GM18873 (cell line): ENCODE measurements around the gene PARP3.
A peak's percentile ranks its signal among the peaks of the same experiment; 100 is the strongest.
"Not testable (repeated sequence)": the region's sequence is repeated elsewhere in the genome, so short reads cannot be mapped to it uniquely, and the experiment has no call there.

Experiments used
- ATAC-seq: cut with Tn5 transposase; IDR thresholded peaks from one replicate; pipeline ENCODE4 v1.9.1; 2021; ENCODE audit warnings: mild to moderate bottlenecking, moderate library complexity, moderate number of reproducible peaks; ENCODE audit not compliant: unreplicated experiment, low FRiP score

The PARP3 gene

GRCh38 chr3:51941798-51942602, at the start of gene PARP3, which contains the start of gene RRP9:
Gene PARP3 (plus strand): TSS chr3:51942363. CDS start chr3:51943356, 993 bp downstream.
Gene RRP9 (minus strand): TSS chr3:51941904. CDS start chr3:51941867, 37 bp downstream.
- ATAC-seq = peak; percentile 87

GRCh38 chr3:51894391-51894790, 47.8 kb upstream of the PARP3 start:
- no peak for ATAC-seq

- no peak for ATAC-seq
Observed at GRCh38 chr3:51894939-51895338, 47.2 kb upstream of the PARP3 start.

GRCh38 chr3:51896607-51897305, 45.4 kb upstream of the PARP3 start:
- no peak for ATAC-seq

- ATAC-seq = no peak
Observed at GRCh38 chr3:51897391-51897790, 44.8 kb upstream of the PARP3 start.

GRCh38 chr3:51900043-51900442, 42.1 kb upstream of the PARP3 start:
- not testable (repeated sequence) for ATAC-seq

GRCh38 chr3:51902361-51902760, 39.8 kb upstream of the PARP3 start:
- not testable (repeated sequence) for ATAC-seq

GRCh38 chr3:51904034-51904823, 37.9 kb upstream of the PARP3 start:
- ATAC-seq = no peak

GRCh38 chr3:51908026-51908425, 34.1 kb upstream of the PARP3 start:
- ATAC-seq = no peak

GRCh38 chr3:51916418-51916817, 25.7 kb upstream of the PARP3 start:
- ATAC-seq = no peak

- no peak for ATAC-seq
Observed at GRCh38 chr3:51921081-51921578, 21.0 kb upstream of the PARP3 start.

- ATAC-seq = no peak
Observed at GRCh38 chr3:51927061-51927977, 14.8 kb upstream of the PARP3 start.

- ATAC-seq = no peak
Observed at GRCh38 chr3:51928438-51928837, 13.7 kb upstream of the PARP3 start.

- ATAC-seq = not testable (repeated sequence)
Observed at GRCh38 chr3:51928981-51929380, 13.2 kb upstream of the PARP3 start.

GRCh38 chr3:51929420-51930003, 12.7 kb upstream of the PARP3 start:
- no peak for ATAC-seq

- ATAC-seq = no peak
Observed at GRCh38 chr3:51930439-51930838, 11.7 kb upstream of the PARP3 start.

GRCh38 chr3:51931756-51932155, 10.4 kb upstream of the PARP3 start:
- ATAC-seq = no peak

- no peak for ATAC-seq
Observed at GRCh38 chr3:51932471-51933370, 9.4 kb upstream of the PARP3 start.
